CD8-positive, alpha-beta memory T cell (primary cell): ENCODE data around the gene DMAC2. TPM values are rescaled to one million over a fixed set of nuclear protein-coding genes. Genes with fewer than 3 reads are reported as not detected.
"Not testable (repeated sequence)": the region's sequence is repeated elsewhere in the genome, so short reads cannot be mapped to it uniquely, and the experiment has no call there.

ENCODE experiments used
- CTCF ChIA-PET: fragments of 350-600 bp; sonication (Branson Sonifier 250); formaldehyde crosslinking; loops from one replicate; lab custom pipeline; 2021; ENCODE audit warnings: antibody characterized with exemption; lab: Charles Lee
- POLR2A ChIA-PET: fragments of 350-600 bp; sonication (Branson Sonifier 250); formaldehyde crosslinking; loops from one replicate; lab custom pipeline; 2021; ENCODE audit warnings: antibody characterized with exemption; lab: Charles Lee
- DNase-seq, 5 donors: peaks; one replicate each; pipeline versions ENCODE4 v3.0.0 to v3.0.0-alpha.2; 2020 to 2022; ENCODE audit warnings: mixed read lengths in 1 of 5
- H3K27ac ChIP-seq: one replicate; pipeline ENCODE4 v1.7.0; 2013; ENCODE audit warnings: low read depth, mild to moderate bottlenecking, low read length, moderate library complexity
- H3K27me3 ChIP-seq: 2 replicates; pipeline ENCODE4 v1.7.0; 2013; ENCODE audit warnings: low read length, mild to moderate bottlenecking; ENCODE audit not compliant: insufficient read depth, poor library complexity, severe bottlenecking
- H3K36me3 ChIP-seq: 2 replicates; pipeline ENCODE4 v1.7.0; 2013; ENCODE audit warnings: mild to moderate bottlenecking, low read length, moderate library complexity; ENCODE audit not compliant: insufficient read depth
- H3K4me1 ChIP-seq: 2 replicates; pipeline ENCODE4 v1.7.0; 2013; ENCODE audit warnings: mild to moderate bottlenecking, low read length, moderate library complexity; ENCODE audit not compliant: insufficient read depth
- H3K4me3 ChIP-seq: 2 replicates; pipeline ENCODE4 v1.7.0; 2013; ENCODE audit warnings: mild to moderate bottlenecking, low read length
- H3K9me3 ChIP-seq: 2 replicates; pipeline ENCODE4 v1.7.0; 2013; ENCODE audit warnings: mild to moderate bottlenecking, low read length
- H3K27ac Mint-ChIP-seq, 8 donors: one replicate each; pipeline ENCODE4 v1.8.0; 2020 to 2021; ENCODE audit warnings: mixed read lengths in 8 of 8, mild to moderate bottlenecking in 6 of 8, inconsistent platforms in 3 of 8, moderate library complexity in 3 of 8
- H3K27me3 Mint-ChIP-seq, 2 donors: one replicate each; pipeline ENCODE4 v1.8.0; 2020 to 2021; ENCODE audit warnings: mixed read lengths in 2 of 2, mild to moderate bottlenecking in 1 of 2, moderate library complexity in 1 of 2
- H3K36me3 Mint-ChIP-seq, 3 donors: one replicate each; pipeline ENCODE4 v1.8.0; 2020 to 2021; ENCODE audit warnings: mixed read lengths in 3 of 3, inconsistent platforms in 1 of 3, mild to moderate bottlenecking in 1 of 3
- H3K4me1 Mint-ChIP-seq, 3 donors: one replicate each; pipeline ENCODE4 v1.8.0; 2020 to 2021; ENCODE audit warnings: mixed read lengths in 3 of 3, inconsistent platforms in 1 of 3, mild to moderate bottlenecking in 1 of 3
- H3K4me3 Mint-ChIP-seq, 7 donors: one replicate each; pipeline ENCODE4 v1.8.0; 2020 to 2021; ENCODE audit warnings: mixed read lengths in 7 of 7, mild to moderate bottlenecking in 6 of 7, moderate library complexity in 4 of 7, inconsistent platforms in 2 of 7
- H3K9me3 Mint-ChIP-seq, 5 donors: one replicate each; pipeline ENCODE4 v1.8.0; 2020 to 2022; ENCODE audit warnings: mixed read lengths in 5 of 5, mild to moderate bottlenecking in 3 of 5, moderate library complexity in 2 of 5, inconsistent platforms in 1 of 5
- polyA plus RNA-seq: library from polyadenylated mRNA; unstranded; fragments of 300-500 nt; fragmentation: Illumina TruSeq; gene quantifications from one replicate; pipeline ENCODE4 v1.2.3, GENCODE V29; 2021
- total RNA-seq, 2 experiments: library from RNA; stranded (reverse); gene quantifications; one replicate each; pipeline ENCODE4 v1.2.3, GENCODE V29; 2021

DMAC2 gene
- total and polyA plus RNA-seq, 3 experiments from 2014 or later = 56.8 to 76.2 (median 74.1) TPM

GRCh38 chr19:41408846-41409245 is 30.9 kb downstream of the DMAC2 start:
- Mint-ChIP-seq H3K27ac (peak overlapping the region in 1 of 8 donors; percentile 55), H3K4me1 (peaks cover 13 to 25% (median 14%) of the 10 kb centered on the region in 3 donors), H3K36me3 (peaks cover 0 to 45% (median 6%) of the 10 kb centered on the region in 3 donors)
- ChIA-PET POLR2A (interaction anchor here (1.2 kb wide), 1 partner anchor 145 kb away, joined by 3 read pairs; no protein-coding TSS in a partner anchor), CTCF (interaction anchor here (2.0 kb wide), 1 partner anchor 31 kb away, joined by 8 read pairs; the partner anchor contains the start of gene DMAC2)
- not testable (repeated sequence) for H3K27me3 ChIP-seq, H3K9me3 Mint-ChIP-seq, H3K4me1 ChIP-seq, H3K9me3 ChIP-seq, DNase-seq, H3K27ac ChIP-seq, H3K27me3 Mint-ChIP-seq, H3K4me3 ChIP-seq, H3K4me3 Mint-ChIP-seq, H3K36me3 ChIP-seq

- no peak overlapping the region for H3K4me3 Mint-ChIP-seq
- CTCF ChIA-PET = interaction anchor here (2.0 kb wide), 1 partner anchor 32 kb away, joined by 8 read pairs; the partner anchor contains the start of gene DMAC2
Observed at GRCh38 chr19:41408256-41408655, 31.5 kb downstream of the DMAC2 start.

GRCh38 chr19:41407271-41407670 is 32.4 kb downstream of the DMAC2 start:
- ChIA-PET POLR2A (no interaction called here), CTCF (interaction anchor here (2.0 kb wide), 1 partner anchor 33 kb away, joined by 8 read pairs; the partner anchor contains the start of gene DMAC2)
- no peak overlapping the region for H3K4me3 Mint-ChIP-seq
- H3K4me1 Mint-ChIP-seq = peaks cover 12 to 33% (median 17%) of the 10 kb centered on the region in 3 donors
- Histone ChIP-seq H3K4me3 (no peak overlapping the region), H3K27me3 (no peaks in the 10 kb centered on the region), H3K27ac (no peak overlapping the region), H3K36me3 (no peaks in the 10 kb centered on the region), H3K9me3 (no peaks in the 10 kb centered on the region), H3K4me1 (peaks cover 5% of the 10 kb centered on the region)
- H3K27ac Mint-ChIP-seq = peak overlapping the region in 1 of 8 donors; percentile 83
- peaks cover 0 to 42% (median 4%) of the 10 kb centered on the region in 3 donors for H3K36me3 Mint-ChIP-seq
- no peaks in the 10 kb centered on the region for H3K9me3 Mint-ChIP-seq
- DNase-seq = no peak
- H3K27me3 Mint-ChIP-seq = no peaks in the 10 kb centered on the region

More at GRCh38 chr19:41408256-41408655, 31.5 kb downstream of the DMAC2 start:
- no peaks in the 10 kb centered on the region for H3K9me3 ChIP-seq
- peaks cover 0 to 43% (median 5%) of the 10 kb centered on the region in 3 donors for H3K36me3 Mint-ChIP-seq
- no peak overlapping the region for H3K27ac ChIP-seq
- DNase-seq = no peak
- H3K27ac Mint-ChIP-seq = peak overlapping the region in 1 of 8 donors; percentile 74
- peaks cover 12 to 28% (median 13%) of the 10 kb centered on the region in 3 donors for H3K4me1 Mint-ChIP-seq
- no peaks in the 10 kb centered on the region for H3K9me3 Mint-ChIP-seq
- H3K27me3 Mint-ChIP-seq = no peaks in the 10 kb centered on the region
- H3K4me3 ChIP-seq = no peak overlapping the region
- H3K27me3 ChIP-seq = no peaks in the 10 kb centered on the region
- H3K4me1 ChIP-seq = peaks cover 5% of the 10 kb centered on the region
- POLR2A ChIA-PET = interaction anchor here (1.2 kb wide), 1 partner anchor 145 kb away, joined by 3 read pairs; no protein-coding TSS in a partner anchor
- peaks cover 5% of the 10 kb centered on the region for H3K36me3 ChIP-seq

GRCh38 chr19:41405776-41406175 is 33.9 kb downstream of the DMAC2 start:
- no peaks in the 10 kb centered on the region for H3K9me3 ChIP-seq
- no peaks in the 10 kb centered on the region for H3K27me3 ChIP-seq
- H3K27ac ChIP-seq = no peak overlapping the region
- no peak overlapping the region for H3K4me3 ChIP-seq
- Mint-ChIP-seq H3K27me3 (no peaks in the 10 kb centered on the region), H3K4me3 (no peak overlapping the region), H3K27ac (peak overlapping the region in 2 of 8 donors; percentile 41 to 57), H3K9me3 (no peaks in the 10 kb centered on the region), H3K4me1 (peaks cover 18 to 43% (median 23%) of the 10 kb centered on the region in 3 donors), H3K36me3 (peaks cover 0 to 38% (median 1%) of the 10 kb centered on the region in 3 donors)
- H3K36me3 ChIP-seq = peaks cover 6% of the 10 kb centered on the region
- peaks cover 5% of the 10 kb centered on the region for H3K4me1 ChIP-seq
- no peak for DNase-seq
- CTCF ChIA-PET = no interaction called here
- POLR2A ChIA-PET = interaction anchor here (0.6 to 0.8 kb wide), 2 partner anchors 23 to 57 kb away, joined by 3 read pairs; no protein-coding TSS in a partner anchor

- H3K27ac ChIP-seq = no peak overlapping the region
- H3K4me1 Mint-ChIP-seq = peaks cover 21 to 41% (median 22%) of the 10 kb centered on the region in 3 donors
- H3K27ac Mint-ChIP-seq = peak overlapping the region in 3 of 8 donors; percentile 68 to 84 (median 71)
- H3K4me3 ChIP-seq = no peak overlapping the region
- H3K4me3 Mint-ChIP-seq = peak overlapping the region in 1 of 7 donors; percentile 52
- POLR2A ChIA-PET = interaction anchor here (0.5 kb wide), 1 partner anchor 39 kb away, joined by 3 read pairs; no protein-coding TSS in a partner anchor
- DNase-seq = no peak
- no peaks in the 10 kb centered on the region for H3K27me3 ChIP-seq
- H3K36me3 Mint-ChIP-seq = peaks cover 0 to 26% (median 1%) of the 10 kb centered on the region in 3 donors
- peaks cover 6% of the 10 kb centered on the region for H3K36me3 ChIP-seq
- H3K27me3 Mint-ChIP-seq = no peaks in the 10 kb centered on the region
- H3K9me3 Mint-ChIP-seq = no peaks in the 10 kb centered on the region
- CTCF ChIA-PET = no interaction called here
- no peaks in the 10 kb centered on the region for H3K9me3 ChIP-seq
- peaks cover 8% of the 10 kb centered on the region for H3K4me1 ChIP-seq
Observed at GRCh38 chr19:41403181-41403970, 36.3 kb downstream of the DMAC2 start.

- no peak overlapping the region for H3K27ac ChIP-seq
- H3K4me3 ChIP-seq = no peak overlapping the region
- Mint-ChIP-seq H3K36me3 (peaks cover 0 to 30% (median under 1%) of the 10 kb centered on the region in 3 donors), H3K27ac (peak overlapping the region in 2 of 8 donors; percentile 22 to 63), H3K4me1 (peaks cover 31 to 54% (median 36%) of the 10 kb centered on the region in 3 donors), H3K4me3 (peak overlapping the region in 1 of 7 donors; percentile 51), H3K27me3 (no peaks in the 10 kb centered on the region), H3K9me3 (no peaks in the 10 kb centered on the region)
- no peaks in the 10 kb centered on the region for H3K9me3 ChIP-seq
- H3K36me3 ChIP-seq = peaks cover 6% of the 10 kb centered on the region
- H3K4me1 ChIP-seq = peaks cover 13% of the 10 kb centered on the region
- CTCF ChIA-PET = interaction anchor here (1.2 kb wide), 1 partner anchor 36 kb away, joined by 4 read pairs; no protein-coding TSS in a partner anchor
- POLR2A ChIA-PET = no interaction called here
- H3K27me3 ChIP-seq = no peaks in the 10 kb centered on the region
- no peak for DNase-seq
Observed at GRCh38 chr19:41402010-41402409, 37.7 kb downstream of the DMAC2 start.

GRCh38 chr19:41401483-41401882 is 38.2 kb downstream of the DMAC2 start:
- Mint-ChIP-seq H3K4me1 (peaks cover 35 to 56% (median 41%) of the 10 kb centered on the region in 3 donors), H3K36me3 (peaks cover 0 to 28% (median 0%) of the 10 kb centered on the region in 3 donors), H3K27me3 (no peaks in the 10 kb centered on the region), H3K9me3 (no peaks in the 10 kb centered on the region), H3K4me3 (peak overlapping the region in 3 of 7 donors; percentile 17 to 51 (median 29)), H3K27ac (peak overlapping the region in 2 of 8 donors; percentile 63 to 66)
- CTCF ChIA-PET = interaction anchor here (1.2 kb wide), 1 partner anchor 36 kb away, joined by 4 read pairs; no protein-coding TSS in a partner anchor
- H3K4me3 ChIP-seq = no peak overlapping the region
- peaks cover 6% of the 10 kb centered on the region for H3K36me3 ChIP-seq
- no peaks in the 10 kb centered on the region for H3K9me3 ChIP-seq
- peaks cover 14% of the 10 kb centered on the region for H3K4me1 ChIP-seq
- H3K27me3 ChIP-seq = no peaks in the 10 kb centered on the region
- no peak for DNase-seq
- POLR2A ChIA-PET = no interaction called here
- H3K27ac ChIP-seq = no peak overlapping the region
